Measurements from ENCODE around the gene CSTPP1. TPM values are rescaled to one million over a fixed set of nuclear protein-coding genes. Genes with fewer than 3 reads are reported as not detected.

CSTPP1 gene
- total and polyA plus RNA-seq, 2 of the 8 experiments (the other 6 are each of a cell fraction or from before 2014, with no cell fraction given) = 24.2 to 28.7 TPM

- H4K20me1 ChIP-seq (replicated peaks in 1 of 2; ENCODE audit: control insufficient read depth in 1 of 2, insufficient read depth in 2 of 2, low read length in 2 of 2) = no peaks in the 10 kb centered on the region
- no peak overlapping the region for H3K4ac ChIP-seq (replicated peaks; ENCODE audit: insufficient read length, low read depth, low read length)
- no peak overlapping the region for H3K56ac ChIP-seq (replicated peaks; ENCODE audit: insufficient read length, low read depth, low read length)
- H4K8ac ChIP-seq (ENCODE audit: extremely low read depth, insufficient read depth, low read length) = no peak overlapping the region
- H3K27ac ChIP-seq (ENCODE audit: low read depth, low read length) = no peak overlapping the region
- no peaks in the 10 kb centered on the region for H3K27me3 ChIP-seq (replicated peaks in 1 of 4; ENCODE audit: control insufficient read depth in 3 of 4, extremely low read depth in 1 of 4, insufficient read depth in 3 of 4, low read length in 3 of 4)
- no peak overlapping the region for H3K23ac ChIP-seq (ENCODE audit: insufficient read length)
- no peak overlapping the region for H2AK5ac ChIP-seq (ENCODE audit: low read depth, low read length)
- DNase-seq (ENCODE audit: low read depth in 1 of 2, low spot score in 2 of 2) = no peak
- no peak overlapping the region for H2BK20ac ChIP-seq (ENCODE audit: low read length)
- ChIA-PET POLR2A (ENCODE audit: partially characterized antibody) (no interaction called here), CTCF (ENCODE audit: partially characterized antibody) (no interaction called here)
- H3K14ac ChIP-seq (ENCODE audit: insufficient read length) = no peak overlapping the region
- H3K36me3 ChIP-seq (ENCODE audit: control insufficient read depth in 2 of 4, insufficient read depth in 4 of 4, low read length in 3 of 4) = no peaks in the 10 kb centered on the region
- H2BK5ac ChIP-seq (ENCODE audit: low read depth, low read length) = no peak overlapping the region
- no peaks in the 10 kb centered on the region for H3K9me3 ChIP-seq (ENCODE audit: insufficient read depth in 2 of 2, low read depth in 1 of 2, low read length in 1 of 2)
- H4K5ac ChIP-seq (ENCODE audit: insufficient read length, low read depth, low read length) = no peak overlapping the region
- no peak for TF ChIP-seq SIRT6 (IDR thresholded peaks at IDR 0.05; ENCODE audit: low read length)
- TF ChIP-seq KDM4A (IDR thresholded peaks at IDR 0.05; ENCODE audit: low read depth, low read length, severe bottlenecking) = no peak
- no peak for TF ChIP-seq TEAD4 (IDR thresholded peaks at IDR 0.05; ENCODE audit: low read depth, low read length)
- TF ChIP-seq SUZ12 (IDR thresholded peaks at IDR 0.05; ENCODE audit: low read length) = no peak
- no peak for TF ChIP-seq EGR1 (IDR thresholded peaks at IDR 0.05; ENCODE audit: borderline replicate concordance, low read depth, low read length)
- no peak for TF ChIP-seq YY1 (IDR thresholded peaks at IDR 0.05; ENCODE audit: low read depth, low read length)
- TF ChIP-seq RBBP5 (IDR thresholded peaks at IDR 0.05; ENCODE audit: borderline replicate concordance, low read depth, low read length) = no peak
- TF ChIP-seq TAF1 (IDR thresholded peaks at IDR 0.05; ENCODE audit: low read depth, low read length) = no peak
- TF ChIP-seq EZH2 (IDR thresholded peaks at IDR 0.05; ENCODE audit: low read depth, low read length, severe bottlenecking) = no peak
- no peak overlapping the region for H4K91ac ChIP-seq (replicated peaks; ENCODE audit: insufficient read length, low read length)
- no peak overlapping the region for H3K4me3 ChIP-seq (ENCODE audit: extremely low read depth in 1 of 4, insufficient read depth in 2 of 4, low read depth in 3 of 4, low read length in 4 of 4)
- no peak overlapping the region for H3K18ac ChIP-seq (ENCODE audit: extremely low read depth, low read length)
- no peaks in the 10 kb centered on the region for H3K4me1 ChIP-seq (replicated peaks in 1 of 4; ENCODE audit: control insufficient read depth in 3 of 4, insufficient read depth in 4 of 4, low read length in 3 of 4)
- no peaks in the 10 kb centered on the region for H3K79me2 ChIP-seq (ENCODE audit: control insufficient read depth in 1 of 2, insufficient read depth in 2 of 2, low read length in 2 of 2)
- no peak overlapping the region for H2BK15ac ChIP-seq (ENCODE audit: low read length)
- WGBS, 2 experiments (ENCODE audit: extremely low coverage in 1 of 2, insufficient coverage in 1 of 2, insufficient read length in 1 of 2, insufficient replicate concordance in 2 of 2, low coverage in 1 of 2, low lambda C conversion rate in 2 of 2, missing lambda C conversion rate in 1 of 2) = 100% methylated on average over 1 of the region's 1 CpG; no CpG with 5 or more reads in 1 of the 2 experiments
- no peak overlapping the region for H3K4me2 ChIP-seq (ENCODE audit: insufficient read depth in 1 of 2, low read depth in 2 of 2, low read length in 2 of 2)
- no peak overlapping the region for H2AFZ ChIP-seq (ENCODE audit: low read length)
- FAIRE-seq = no peak
- H3K79me1 ChIP-seq (ENCODE audit: low read depth, low read length) = no peaks in the 10 kb centered on the region
- no peaks in the 10 kb centered on the region for H3K23me2 ChIP-seq (ENCODE audit: low read depth, low read length)
- H3K9ac ChIP-seq (replicated peaks in 1 of 4; ENCODE audit: extremely low read depth in 1 of 4, low read depth in 3 of 4, low read length in 3 of 4) = no peak overlapping the region
- no peak overlapping the region for H2BK12ac ChIP-seq (ENCODE audit: low read depth, low read length)
- H2BK120ac ChIP-seq (replicated peaks; ENCODE audit: low read depth, low read length) = no peak overlapping the region
Observed at GRCh38 chr11:47047972-47048371, 111.4 kb downstream of the CSTPP1 start.
